GOT3 (cell line): ENCODE results near the gene RASGRP3.
"Not testable (repeated sequence)": the region's sequence is repeated elsewhere in the genome, so short reads cannot be mapped to it uniquely, and the experiment has no call there.

Source experiments
- DNase-seq: peaks from one replicate; lab custom pipeline; 2025; ENCODE audit warnings: mixed read lengths; lab: John Stamatoyannopoulos, UW

RASGRP3 gene

GRCh38 chr2:33476131-33476792, at the start of gene RASGRP3:
RASGRP3 (plus strand) TSS chr2:33476649; CDS start chr2:33515137, 38,488 bp downstream.
- peak; percentile 24 for DNase-seq

- DNase-seq = no peak
Observed at GRCh38 chr2:33426666-33427231, 49.7 kb upstream of the RASGRP3 start.

- no peak for DNase-seq
Observed at GRCh38 chr2:33430077-33430476, 46.4 kb upstream of the RASGRP3 start.

GRCh38 chr2:33430856-33431255, 45.6 kb upstream of the RASGRP3 start:
- no peak for DNase-seq

GRCh38 chr2:33432871-33433270, 43.6 kb upstream of the RASGRP3 start:
- DNase-seq = no peak

GRCh38 chr2:33433279-33434235, 42.9 kb upstream of the RASGRP3 start:
- DNase-seq = no peak

GRCh38 chr2:33435518-33435917, 40.9 kb upstream of the RASGRP3 start:
- no peak for DNase-seq

- no peak for DNase-seq
Observed at GRCh38 chr2:33436083-33436482, 40.4 kb upstream of the RASGRP3 start.

- no peak for DNase-seq
Observed at GRCh38 chr2:33437297-33437696, 39.2 kb upstream of the RASGRP3 start.

GRCh38 chr2:33437815-33438214, 38.6 kb upstream of the RASGRP3 start:
- DNase-seq = no peak

- no peak for DNase-seq
Observed at GRCh38 chr2:33441235-33441810, 35.1 kb upstream of the RASGRP3 start.

- not testable (repeated sequence) for DNase-seq
Observed at GRCh38 chr2:33442052-33442451, 34.4 kb upstream of the RASGRP3 start.

GRCh38 chr2:33442528-33443079, 33.8 kb upstream of the RASGRP3 start:
- DNase-seq = no peak

- no peak for DNase-seq
Observed at GRCh38 chr2:33443274-33443829, 33.1 kb upstream of the RASGRP3 start.

GRCh38 chr2:33444967-33445366, 31.5 kb upstream of the RASGRP3 start:
- no peak for DNase-seq

GRCh38 chr2:33448220-33448899, 28.1 kb upstream of the RASGRP3 start:
- no peak for DNase-seq

GRCh38 chr2:33451214-33451613, 25.2 kb upstream of the RASGRP3 start:
- no peak for DNase-seq

- no peak for DNase-seq
Observed at GRCh38 chr2:33451825-33452224, 24.6 kb upstream of the RASGRP3 start.

- DNase-seq = no peak
Observed at GRCh38 chr2:33452545-33452944, 23.9 kb upstream of the RASGRP3 start.

GRCh38 chr2:33453905-33454479, 22.5 kb upstream of the RASGRP3 start:
- DNase-seq = no peak
